Heart left ventricle (tissue), 13 donors: ENCODE measurements around the gene FOXM1.

Source experiments
- CTCF ChIP-seq, 12 donors: fragments of 200-600 bp; sonication (generic) in 4 of 12; IDR thresholded peaks; one replicate each; pipeline versions ENCODE4 v1.5.0 to v1.8.0; 2018 to 2022; ENCODE audit warnings: antibody characterized with exemption in 12 of 12, mild to moderate bottlenecking in 5 of 12
- POLR2A ChIP-seq, 2 donors: fragments of 450-650 bp; IDR thresholded peaks; one replicate each; pipeline ENCODE4 v1.6.1; 2017; ENCODE audit warnings: antibody characterized with exemption in 2 of 2, mild to moderate bottlenecking in 2 of 2, moderate library complexity in 2 of 2
- donor health status: ischemic (EF 13 %, LVEDD 7.1; RV severe dilation, severe dysfunction).
- donor health status: DM: no; HTN: yes; CAD: no.
- donor health status: DM: no; HTN: no; CAD: no.
- donor health status: ischemic (EF 25% LVEDD 6.9; RV normal size, moderate dysfunction).
- donor health status: ischemic (EF 25% LVEDD 5.7; RV mildly dilated, moderate dysfunction).
- donor health status: ischemic (EF 35%, LVEDD 5.7; RV mildly dilated, moderate dysfunction).
- donor health status: nonischemic (EF 11% LVEDD 7.7; RV severe dilation, severe dysfunction).
- donor health status: DM: yes; HTN: yes; CAD: no.
- donor health status: PGD.
- donor health status: ischemic (EF 29% LVEDD 5.4; RV normal size, mild dysfunction).
- donor health status: nonischemic (EF 23%, LVEDD 6.1; RV moderate dilation, normal function).

DNA sequence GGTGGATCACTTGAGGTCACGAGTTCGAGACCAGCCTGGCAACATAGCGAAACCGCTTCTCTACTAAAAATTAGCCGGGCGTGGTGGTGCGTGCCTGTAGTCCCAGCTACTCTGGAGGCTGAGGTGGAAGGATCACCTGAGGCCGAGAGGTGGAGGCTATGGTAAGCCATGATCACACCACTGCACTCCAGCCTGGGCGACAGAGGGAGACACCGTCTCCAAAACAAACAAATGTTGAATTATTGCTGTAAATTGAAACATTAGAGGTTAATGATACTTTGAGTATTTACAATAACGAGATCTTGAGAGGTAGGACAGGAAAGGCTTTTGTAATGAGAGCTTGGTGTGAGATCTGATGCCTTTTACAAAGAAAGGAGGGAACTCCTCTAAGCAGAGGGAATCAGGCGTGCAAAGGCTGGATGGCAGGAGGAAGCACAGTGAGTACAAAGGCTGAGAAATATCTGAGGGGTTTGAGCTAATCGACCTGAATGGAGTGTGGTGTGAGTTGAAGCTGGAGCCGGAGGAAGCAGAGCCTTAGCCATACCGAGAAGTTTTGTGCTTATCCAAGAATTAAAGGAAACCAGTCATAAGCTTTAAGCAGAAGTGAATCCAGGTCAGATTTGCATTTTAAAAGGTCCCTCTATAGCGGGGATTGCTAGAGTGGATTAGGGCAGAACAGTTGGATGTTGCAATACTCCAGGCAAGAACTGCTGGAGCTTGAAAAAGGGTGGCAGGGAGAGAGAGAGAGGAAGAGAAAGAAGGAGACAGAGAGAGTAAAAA is 1.2 kb upstream of the FOXM1 start:
- TF ChIP-seq CTCF (IDR thresholded peaks at IDR 0.05) (no peak), POLR2A (IDR thresholded peaks at IDR 0.05) (no peak)
